ENCODE data around the gene OTUD5.
"Not testable (repeated sequence)": the region's sequence is repeated elsewhere in the genome, so short reads cannot be mapped to it uniquely, and the experiment has no call there.

Gene OTUD5

DNA sequence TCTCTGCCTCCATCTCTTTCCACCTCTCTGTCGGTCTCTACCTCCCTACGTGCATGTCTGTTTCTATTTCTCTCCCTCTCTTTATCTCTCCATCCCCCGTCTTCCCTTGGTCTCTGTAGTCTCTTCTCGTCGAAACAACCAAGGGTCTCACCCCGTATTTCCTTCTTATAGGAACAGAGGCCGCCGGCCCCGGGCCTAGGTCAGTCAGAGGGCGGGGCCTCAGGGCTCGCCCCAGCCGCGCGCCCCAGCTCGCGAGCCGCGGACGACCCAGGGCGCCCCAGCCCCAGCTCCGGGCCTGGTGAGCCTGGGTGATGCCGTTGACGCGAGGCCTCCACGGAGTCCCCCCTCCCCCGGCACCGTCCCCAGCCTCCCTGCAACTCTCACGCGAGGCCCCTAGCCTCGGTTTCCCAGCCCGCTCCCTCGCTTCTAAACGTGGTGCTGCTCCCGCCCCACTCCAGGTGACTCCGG lies 66.4 kb downstream of the OTUD5 start:
- TF ChIP-seq, protein P1, sequence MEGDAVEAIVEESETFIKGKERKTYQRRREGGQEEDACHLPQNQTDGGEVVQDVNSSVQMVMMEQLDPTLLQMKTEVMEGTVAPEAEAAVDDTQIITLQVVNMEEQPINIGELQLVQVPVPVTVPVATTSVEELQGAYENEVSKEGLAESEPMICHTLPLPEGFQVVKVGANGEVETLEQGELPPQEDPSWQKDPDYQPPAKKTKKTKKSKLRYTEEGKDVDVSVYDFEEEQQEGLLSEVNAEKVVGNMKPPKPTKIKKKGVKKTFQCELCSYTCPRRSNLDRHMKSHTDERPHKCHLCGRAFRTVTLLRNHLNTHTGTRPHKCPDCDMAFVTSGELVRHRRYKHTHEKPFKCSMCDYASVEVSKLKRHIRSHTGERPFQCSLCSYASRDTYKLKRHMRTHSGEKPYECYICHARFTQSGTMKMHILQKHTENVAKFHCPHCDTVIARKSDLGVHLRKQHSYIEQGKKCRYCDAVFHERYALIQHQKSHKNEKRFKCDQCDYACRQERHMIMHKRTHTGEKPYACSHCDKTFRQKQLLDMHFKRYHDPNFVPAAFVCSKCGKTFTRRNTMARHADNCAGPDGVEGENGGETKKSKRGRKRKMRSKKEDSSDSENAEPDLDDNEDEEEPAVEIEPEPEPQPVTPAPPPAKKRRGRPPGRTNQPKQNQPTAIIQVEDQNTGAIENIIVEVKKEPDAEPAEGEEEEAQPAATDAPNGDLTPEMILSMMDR (IDR thresholded peaks at IDR 0.05; ENCODE audit: borderline replicate concordance, insufficient read depth, low read depth, low read length), result no peak
- H3K4me3 ChIP-seq (ENCODE audit: low read depth, low read length), result peak overlapping the region; percentile 47

DNA sequence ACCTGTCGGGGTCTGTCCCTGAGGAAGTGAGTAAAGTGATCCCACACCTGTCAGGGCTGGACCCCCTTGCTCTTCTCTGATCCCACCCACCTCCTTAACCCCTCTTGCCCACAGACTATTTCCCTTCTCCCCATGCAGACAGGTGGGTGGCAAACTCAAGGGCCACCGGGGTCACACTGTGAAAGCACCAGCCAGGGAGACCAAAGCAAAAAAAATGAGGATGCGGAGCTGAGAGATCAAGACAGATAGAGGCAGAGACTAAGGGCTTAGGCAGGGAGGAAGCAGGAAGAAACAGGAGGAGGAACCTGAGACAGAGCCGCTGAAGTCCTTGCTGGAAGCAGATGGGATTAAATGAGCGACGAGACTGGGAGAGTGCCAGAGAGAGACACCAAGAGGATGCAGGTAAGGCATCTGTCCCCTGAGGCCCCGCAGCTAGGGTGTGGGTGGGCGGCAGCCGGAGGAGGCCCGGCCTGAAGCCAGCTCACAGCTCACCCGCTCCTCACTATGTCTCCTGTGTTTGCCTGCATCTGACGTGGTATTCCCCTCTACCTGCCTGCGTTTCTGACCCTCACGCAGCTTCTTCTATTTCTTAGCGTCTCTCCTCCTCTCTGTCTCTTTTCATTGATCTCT lies 67.0 kb downstream of the OTUD5 start:
- TF ChIP-seq, protein P1 (IDR thresholded peaks at IDR 0.05; ENCODE audit: borderline replicate concordance, insufficient read depth, low read depth, low read length), result no peak
- peak overlapping the region; percentile 26 for H3K4me3 ChIP-seq (ENCODE audit: low read depth, low read length)

DNA sequence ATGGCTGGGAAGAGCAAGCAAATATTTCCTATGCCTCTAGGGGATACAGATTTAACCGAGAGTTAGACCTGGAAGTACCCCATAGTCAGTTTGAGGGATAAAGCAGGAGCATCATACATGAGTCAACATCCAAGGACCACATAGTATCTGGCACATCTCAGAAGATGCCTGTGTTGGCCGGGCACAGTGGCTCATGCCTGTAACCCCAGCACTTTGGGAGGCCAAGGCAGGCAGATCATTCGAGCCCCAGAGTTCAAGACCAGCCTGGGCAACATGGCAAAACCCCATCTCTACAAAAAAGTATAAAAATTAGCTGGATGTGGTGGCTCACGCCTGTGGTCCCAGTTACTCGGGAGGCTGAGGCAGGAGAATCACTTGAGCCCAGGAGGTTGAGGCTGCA lies 70.8 kb downstream of the OTUD5 start:
- not testable (repeated sequence) for H3K4me3 ChIP-seq (ENCODE audit: low read depth, low read length)

DNA sequence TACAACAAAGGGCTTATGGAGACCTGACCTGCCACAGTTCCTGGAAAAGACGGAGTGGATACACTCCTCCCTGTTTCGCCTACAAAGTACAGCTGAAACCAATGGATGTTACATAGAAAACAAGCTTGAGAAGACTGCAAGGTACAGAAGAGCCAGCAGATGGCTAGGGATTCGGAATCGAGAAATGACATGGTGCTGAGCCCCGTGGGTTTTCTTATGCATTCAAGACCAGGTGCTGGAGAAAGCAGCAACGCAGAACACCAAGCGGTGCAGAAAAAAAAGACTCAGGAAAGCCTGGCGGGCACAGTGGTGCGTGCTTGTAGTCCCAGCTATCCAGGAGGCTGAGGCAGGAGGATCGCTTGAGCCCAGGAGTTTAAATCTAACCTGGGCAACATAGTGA lies 73.7 kb downstream of the OTUD5 start:
- TF ChIP-seq, protein P1 (IDR thresholded peaks at IDR 0.05; ENCODE audit: borderline replicate concordance, insufficient read depth, low read depth, low read length), result no peak

DNA sequence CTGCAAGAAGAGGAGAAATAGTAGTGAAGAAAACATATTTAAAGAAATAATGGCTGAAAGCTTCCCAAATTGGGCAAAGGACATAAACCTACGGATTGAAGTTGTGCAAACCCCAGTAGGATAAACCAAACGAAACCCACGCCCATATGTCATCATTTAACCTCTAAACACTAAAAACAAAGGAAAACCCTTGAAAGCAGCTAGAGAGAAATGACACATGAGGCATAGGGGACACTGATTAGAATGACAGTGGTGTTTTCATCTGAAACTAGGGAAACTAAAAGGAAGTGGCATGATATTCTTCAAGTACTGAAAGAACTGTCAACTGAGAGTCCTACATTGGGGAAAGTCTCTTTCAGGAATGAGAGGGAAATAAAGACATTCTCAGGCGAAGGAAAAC lies 80.5 kb downstream of the OTUD5 start:
- not testable (repeated sequence) for H3K4me3 ChIP-seq (ENCODE audit: low read depth, low read length)

More for the DNA sequence above, 73.7 kb downstream of the OTUD5 start:
- H3K4me3 ChIP-seq (ENCODE audit: low read depth, low read length), result no peak overlapping the region

Measured in GM12875 (cell line).